DMS 273 treated with DMSO at 0.1 percent for 48 hours (cell line): ENCODE results near the gene A1CF.
"Not testable (repeated sequence)": the region's sequence is repeated elsewhere in the genome, so short reads cannot be mapped to it uniquely, and the experiment has no call there.

Source experiments
- DNase-seq: peaks from one replicate; lab custom pipeline; 2025; lab: John Stamatoyannopoulos, UW

Gene A1CF, protein sequence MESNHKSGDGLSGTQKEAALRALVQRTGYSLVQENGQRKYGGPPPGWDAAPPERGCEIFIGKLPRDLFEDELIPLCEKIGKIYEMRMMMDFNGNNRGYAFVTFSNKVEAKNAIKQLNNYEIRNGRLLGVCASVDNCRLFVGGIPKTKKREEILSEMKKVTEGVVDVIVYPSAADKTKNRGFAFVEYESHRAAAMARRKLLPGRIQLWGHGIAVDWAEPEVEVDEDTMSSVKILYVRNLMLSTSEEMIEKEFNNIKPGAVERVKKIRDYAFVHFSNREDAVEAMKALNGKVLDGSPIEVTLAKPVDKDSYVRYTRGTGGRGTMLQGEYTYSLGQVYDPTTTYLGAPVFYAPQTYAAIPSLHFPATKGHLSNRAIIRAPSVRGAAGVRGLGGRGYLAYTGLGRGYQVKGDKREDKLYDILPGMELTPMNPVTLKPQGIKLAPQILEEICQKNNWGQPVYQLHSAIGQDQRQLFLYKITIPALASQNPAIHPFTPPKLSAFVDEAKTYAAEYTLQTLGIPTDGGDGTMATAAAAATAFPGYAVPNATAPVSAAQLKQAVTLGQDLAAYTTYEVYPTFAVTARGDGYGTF

GRCh38 chr10:50885097-50885859 is at the start of gene A1CF:
A1CF (minus strand) TSS chr10:50885627; CDS start chr10:50859940, 25,687 bp downstream.
- DNase-seq = no peak

GRCh38 chr10:50931948-50932431 is 46.6 kb upstream of the A1CF start:
- no peak for DNase-seq

- DNase-seq = no peak
These were observed 44.2 kb upstream of the A1CF start for GRCh38 chr10:50929670-50930069.

DNA sequence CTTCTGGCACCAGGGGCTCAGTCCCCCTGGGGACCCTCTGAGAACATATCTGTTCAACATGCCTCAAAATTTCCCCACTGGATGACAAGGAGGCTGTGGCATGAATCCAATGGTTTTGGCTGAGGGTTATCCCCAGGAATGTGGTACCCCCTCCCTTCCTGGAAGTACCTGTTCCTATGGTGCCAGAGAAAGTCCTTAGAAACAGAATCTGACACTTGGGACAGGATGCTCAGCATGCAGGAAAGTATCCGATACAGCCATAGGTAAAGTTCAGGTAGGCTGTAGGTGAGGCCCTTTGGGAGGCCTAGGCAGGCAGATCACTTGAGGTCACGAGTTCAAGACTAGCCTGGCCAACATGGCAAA is 42.7 kb upstream of the A1CF start:
- no peak for DNase-seq

GRCh38 chr10:50927522-50928189 is 42.2 kb upstream of the A1CF start:
- no peak for DNase-seq

DNA sequence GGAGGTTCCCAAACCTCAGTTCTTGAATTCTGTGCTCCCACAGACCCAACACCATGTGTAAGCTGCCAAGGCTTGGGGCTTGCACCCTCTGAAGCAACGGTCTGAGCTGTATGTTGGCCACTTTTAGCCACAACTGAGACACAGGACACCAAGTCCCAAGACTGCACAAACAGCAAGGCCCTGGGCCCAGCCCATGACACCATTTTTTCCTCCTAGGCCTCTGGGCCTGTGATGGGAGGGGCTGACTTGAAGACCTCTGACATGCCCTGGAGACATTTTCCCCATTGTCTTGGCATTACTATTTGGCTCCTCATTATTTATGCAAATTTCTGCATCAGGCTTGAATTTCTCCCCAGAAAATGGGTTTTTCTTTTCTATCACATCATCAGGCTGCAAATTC is 38.0 kb upstream of the A1CF start:
- not testable (repeated sequence) for DNase-seq

GRCh38 chr10:50919010-50919409 is 33.6 kb upstream of the A1CF start:
- no peak for DNase-seq

GRCh38 chr10:50918529-50918928 is 33.1 kb upstream of the A1CF start:
- no peak for DNase-seq

- DNase-seq = no peak
These were observed 32.1 kb upstream of the A1CF start for GRCh38 chr10:50917486-50917885.

GRCh38 chr10:50909334-50910014 is 24.0 kb upstream of the A1CF start:
- no peak for DNase-seq

- no peak for DNase-seq
These were observed 22.9 kb upstream of the A1CF start for GRCh38 chr10:50908366-50908765.

GRCh38 chr10:50905797-50906196 is 20.4 kb upstream of the A1CF start:
- DNase-seq = not testable (repeated sequence)

DNA sequence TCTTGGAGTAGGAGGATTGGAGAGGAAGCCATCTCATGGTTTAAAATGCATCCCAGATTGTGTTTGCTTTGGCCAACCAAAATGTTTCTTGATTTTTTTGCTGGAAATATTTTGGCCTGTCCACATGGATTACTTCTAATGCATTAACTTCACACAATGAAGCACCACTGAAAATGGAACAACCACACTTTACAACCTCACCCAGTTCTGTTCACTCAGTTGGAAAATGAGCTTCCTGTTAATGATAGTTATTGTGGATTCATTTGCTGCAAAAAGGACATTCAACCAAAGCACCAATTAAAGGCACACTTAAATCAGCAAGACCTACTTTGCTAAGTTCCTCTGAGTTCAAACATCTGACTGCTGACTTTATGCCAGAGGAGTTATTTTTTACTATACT is 11.3 kb upstream of the A1CF start:
- DNase-seq = no peak

GRCh38 chr10:50894312-50894711 is 8.9 kb upstream of the A1CF start:
- DNase-seq = no peak

DNA sequence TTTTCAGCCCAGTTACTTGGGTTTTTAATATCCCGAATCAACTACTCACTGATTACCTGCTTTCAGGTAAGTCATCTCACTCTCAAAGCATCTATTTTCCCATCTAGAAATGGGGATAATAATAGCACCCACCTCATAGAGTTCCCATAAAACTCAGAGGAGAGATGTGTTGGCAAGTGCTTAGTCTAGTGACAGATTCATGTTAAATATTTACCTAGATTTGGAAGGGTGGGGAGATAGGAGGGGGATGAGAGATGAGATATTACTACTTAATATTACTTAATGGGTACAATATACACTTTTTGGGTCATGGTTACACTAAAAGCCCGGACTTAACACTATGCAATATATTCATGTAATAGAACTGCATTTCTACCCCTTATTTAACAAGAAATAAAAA is 7.0 kb upstream of the A1CF start:
- no peak for DNase-seq

DNA sequence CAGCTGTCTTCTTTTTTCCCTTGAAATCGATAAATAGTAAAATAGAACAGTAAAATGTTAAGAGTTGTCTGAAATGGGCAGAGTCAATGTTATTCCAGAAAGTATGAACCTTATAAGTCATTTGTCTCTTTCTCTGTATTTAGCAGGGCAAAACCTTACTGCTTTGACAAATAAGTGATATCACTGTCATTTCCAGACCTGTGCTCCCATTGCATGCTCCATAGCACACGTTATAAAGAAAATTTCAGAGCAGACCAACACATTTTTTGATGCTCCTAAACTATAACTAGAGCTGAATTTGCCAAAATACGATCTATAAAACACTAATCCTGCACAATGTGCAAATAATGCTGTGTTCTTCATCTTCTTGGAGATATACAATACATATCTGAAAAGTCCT is 1.1 kb downstream of the A1CF start:
- DNase-seq = no peak

GRCh38 chr10:50883629-50884028 is 1.8 kb downstream of the A1CF start:
- no peak for DNase-seq

- no peak for DNase-seq
These were observed 2.9 kb downstream of the A1CF start for GRCh38 chr10:50882540-50882983.

- DNase-seq = not testable (repeated sequence)
These were observed 4.4 kb downstream of the A1CF start for GRCh38 chr10:50881046-50881445.

DNA sequence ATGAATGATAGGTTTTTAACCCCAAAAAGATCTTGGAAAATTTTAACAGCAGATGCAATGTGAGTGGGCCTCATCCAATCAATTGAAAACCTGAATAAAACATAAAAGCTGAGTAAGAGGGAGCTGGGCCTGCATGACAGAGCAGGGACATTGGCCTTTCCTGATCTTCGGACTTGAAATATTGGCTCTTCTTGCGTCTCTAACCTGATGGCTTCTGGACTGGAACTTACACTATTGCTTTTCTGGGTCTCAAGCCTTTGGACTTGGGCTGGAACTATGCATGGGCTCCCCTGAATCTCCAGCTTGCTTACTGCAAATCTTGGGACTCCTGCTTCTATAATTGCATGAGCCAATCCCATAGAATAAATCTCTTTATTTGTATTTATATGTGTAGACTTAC is 9.0 kb downstream of the A1CF start:
- DNase-seq = no peak

GRCh38 chr10:50874723-50875122 is 10.7 kb downstream of the A1CF start:
- DNase-seq = no peak

DNA sequence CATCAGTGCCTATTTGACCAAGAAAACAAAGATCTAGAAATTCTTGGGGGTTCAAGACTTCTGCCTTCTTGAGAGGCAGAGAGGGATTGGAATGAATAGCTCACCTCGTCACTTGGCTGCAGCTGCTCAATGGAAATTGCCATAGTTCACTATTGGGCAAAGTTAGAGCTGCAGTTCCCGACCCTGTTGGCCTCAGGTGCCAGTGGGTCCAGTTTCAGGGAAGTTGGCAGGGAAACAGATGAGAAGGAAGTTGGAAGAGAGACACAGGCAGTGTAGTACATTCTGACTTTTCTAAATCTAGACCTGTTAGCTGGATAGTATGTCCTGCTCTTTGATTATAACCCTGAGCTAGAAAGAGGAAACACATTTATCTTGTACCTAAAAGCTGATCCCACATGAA is 19.1 kb downstream of the A1CF start:
- DNase-seq = no peak
